ENCODE results near the gene ZDHHC14.
"Not testable (repeated sequence)": the region's sequence is repeated elsewhere in the genome, so short reads cannot be mapped to it uniquely, and the experiment has no call there.

ZDHHC14 gene

DNA sequence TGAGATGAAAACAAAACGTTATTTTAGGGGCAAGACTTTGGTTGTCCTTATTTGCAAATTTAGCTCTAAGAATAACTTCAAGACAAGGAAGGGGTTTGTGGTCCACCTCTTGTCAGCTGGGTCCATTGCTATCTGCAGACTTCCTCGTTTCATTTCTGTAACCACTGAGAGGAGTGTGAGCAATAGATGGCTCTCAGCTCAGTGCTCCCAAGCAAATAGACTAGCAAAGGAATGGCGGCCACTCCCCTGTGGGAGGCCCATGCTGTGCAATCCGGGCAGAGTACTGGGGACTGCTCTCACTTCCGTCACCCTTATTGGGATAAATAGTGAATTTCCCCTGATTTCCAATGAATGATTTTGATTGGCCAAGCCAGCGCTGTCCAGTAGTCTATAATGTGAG is 176.6 kb downstream of the ZDHHC14 start:
- DNase-seq, result no peak

DNA sequence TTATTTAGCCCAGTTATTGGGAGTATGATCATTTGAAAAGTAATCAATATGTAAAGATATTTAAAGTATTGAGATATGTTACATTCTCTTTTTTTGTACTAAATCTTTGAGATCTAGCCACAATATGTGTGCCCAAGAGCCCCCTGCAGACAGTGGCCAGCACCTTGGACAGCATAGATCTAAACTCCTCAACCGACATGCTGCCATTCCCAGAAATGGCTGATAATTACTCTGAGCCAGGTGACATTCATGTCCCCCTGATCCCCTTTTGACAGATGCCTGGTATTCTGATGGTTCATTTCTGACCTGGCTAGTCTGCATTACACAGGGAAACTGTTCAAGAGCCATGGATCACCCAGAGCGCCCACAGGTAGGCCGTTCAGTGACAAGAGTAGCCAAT is 177.1 kb downstream of the ZDHHC14 start:
- DNase-seq, result no peak

GRCh38 chr6:157558487-157559200 is 177.7 kb downstream of the ZDHHC14 start:
- no peak for DNase-seq

- no peak for DNase-seq
Observed at GRCh38 chr6:157559201-157559756, 178.3 kb downstream of the ZDHHC14 start.

- DNase-seq, result not testable (repeated sequence)
Observed at GRCh38 chr6:157560063-157560462, 179.1 kb downstream of the ZDHHC14 start.

DNA sequence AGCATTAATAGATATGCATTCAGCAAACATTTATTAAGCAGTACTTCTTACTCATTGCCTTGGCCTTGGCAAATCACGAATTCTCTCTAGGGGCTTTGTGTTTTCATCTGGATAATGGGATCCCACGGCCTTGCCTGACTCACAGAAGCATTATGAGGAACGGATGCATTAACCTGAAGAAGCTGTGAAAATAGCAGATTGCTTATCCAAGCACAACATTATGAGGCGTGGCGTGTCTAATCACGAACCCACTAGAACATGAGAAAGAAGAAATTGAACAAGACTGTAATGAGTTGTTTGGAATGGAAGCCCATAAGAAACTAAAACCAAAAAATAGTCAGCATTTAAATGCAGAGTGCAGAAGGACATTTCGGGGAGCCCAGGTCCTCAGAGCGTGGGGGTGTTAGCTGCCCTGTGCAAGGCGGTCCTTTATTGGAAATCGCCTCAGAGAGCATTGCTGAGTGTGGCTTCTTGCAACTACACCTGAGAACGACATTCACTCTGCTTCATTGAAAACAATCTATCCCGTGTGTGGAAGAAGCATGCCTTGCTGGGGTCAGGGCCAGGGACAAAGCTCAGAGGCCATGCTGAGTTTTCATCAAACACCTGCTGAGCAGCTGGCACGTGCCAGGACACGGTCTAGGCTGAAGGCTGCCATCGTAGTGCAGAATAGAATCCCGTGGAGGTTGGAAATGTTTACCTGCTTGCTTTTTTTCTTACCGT is 179.9 kb downstream of the ZDHHC14 start:
- DNase-seq, result no peak

- no peak for DNase-seq
Observed at GRCh38 chr6:157561414-157561790, 180.4 kb downstream of the ZDHHC14 start.

GRCh38 chr6:157561929-157562810 is 181.2 kb downstream of the ZDHHC14 start:
- DNase-seq, result no peak

GRCh38 chr6:157562997-157563396 is 182.0 kb downstream of the ZDHHC14 start:
- no peak for DNase-seq

DNA sequence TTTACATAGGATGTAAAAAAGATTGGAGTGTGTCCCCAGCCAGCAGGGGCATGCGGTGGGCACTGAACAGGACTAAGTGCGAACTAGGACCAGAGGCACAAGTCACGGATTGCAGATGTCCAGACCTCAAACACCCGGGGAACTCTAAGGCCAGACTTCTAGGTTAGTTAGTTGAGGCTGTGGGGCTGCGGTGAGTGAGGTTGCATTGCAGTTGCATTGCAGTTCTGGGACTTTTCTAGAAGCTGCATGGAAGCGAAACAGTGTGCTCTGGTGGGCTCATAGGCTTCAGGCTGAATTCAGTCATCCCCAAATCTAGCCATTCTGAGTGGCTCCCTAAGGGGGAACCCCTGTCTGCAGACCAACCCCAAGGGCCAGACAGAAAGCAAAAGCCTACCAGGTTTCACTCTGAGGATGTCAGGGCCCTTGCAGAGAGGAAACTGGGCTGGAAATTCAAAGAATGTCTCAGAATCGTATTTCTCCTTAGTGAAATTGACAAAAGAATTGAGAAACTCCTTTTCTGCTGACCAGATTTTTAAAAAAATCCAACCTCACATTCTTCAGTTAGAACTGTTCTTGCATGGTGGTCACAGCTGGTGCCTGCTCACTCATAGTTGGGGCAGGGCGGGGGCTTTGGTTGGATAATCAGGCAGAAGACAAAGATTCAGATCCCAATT is 182.8 kb downstream of the ZDHHC14 start:
- DNase-seq, result no peak

- DNase-seq, result no peak
Observed at GRCh38 chr6:157568702-157569101, 187.7 kb downstream of the ZDHHC14 start.

DNA sequence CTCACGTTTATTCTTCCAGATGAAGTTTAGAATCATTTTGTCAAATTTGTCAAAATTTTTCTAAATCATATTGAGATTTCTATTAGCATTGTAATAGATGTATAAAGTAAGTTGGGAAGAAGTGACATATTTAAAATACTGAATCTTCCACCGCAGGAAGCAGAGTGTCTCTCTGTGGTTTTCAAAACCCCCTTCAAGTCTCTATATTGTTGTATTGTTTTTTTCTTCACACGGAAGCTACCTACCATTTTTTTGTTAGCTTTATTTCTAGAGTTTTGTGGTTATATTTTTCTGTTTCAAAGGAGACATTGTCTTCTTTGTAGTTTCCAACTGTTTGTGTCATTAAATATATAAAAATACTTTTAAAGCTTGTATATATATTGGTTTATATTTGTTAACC is 188.6 kb downstream of the ZDHHC14 start:
- no peak for DNase-seq

DNA sequence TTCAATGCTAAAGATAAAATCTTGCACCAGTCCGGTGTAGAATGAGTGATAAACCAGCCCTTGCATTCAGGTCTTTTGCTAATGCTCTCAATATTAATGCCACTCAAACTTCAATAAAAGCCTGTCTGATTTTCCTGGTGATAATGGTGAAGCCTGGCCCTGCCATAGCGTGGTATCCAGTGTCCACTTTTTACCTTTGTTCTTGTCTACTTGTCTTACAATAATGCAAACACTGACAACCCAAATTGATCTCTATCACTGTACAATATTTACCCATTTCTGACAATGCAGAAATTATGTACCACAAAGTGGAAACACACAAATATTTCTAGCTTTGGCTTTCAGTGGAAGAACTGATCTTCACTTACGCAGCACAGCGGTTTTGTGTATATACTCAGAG is 189.1 kb downstream of the ZDHHC14 start:
- no peak for DNase-seq

- DNase-seq, result no peak
Observed at GRCh38 chr6:157570752-157571151, 189.8 kb downstream of the ZDHHC14 start.

DNA sequence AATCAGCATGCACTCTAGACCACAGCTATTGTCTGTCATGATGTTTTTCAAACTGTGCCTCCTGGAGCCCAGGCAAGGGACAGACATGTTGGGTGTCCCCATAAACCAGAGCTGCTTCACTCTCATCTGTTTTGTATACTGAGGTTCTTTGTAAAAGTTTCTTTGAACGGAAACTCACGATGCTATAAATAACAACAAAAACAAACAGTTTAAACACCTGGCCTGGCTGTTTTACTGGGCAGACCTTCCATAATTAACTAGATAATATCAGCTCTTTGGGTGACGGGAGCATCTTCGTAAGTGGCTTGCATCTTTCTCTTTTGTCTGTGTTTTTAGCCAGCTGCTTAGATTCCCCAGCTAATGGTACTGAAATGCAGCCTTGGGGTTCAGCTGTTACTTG is 190.3 kb downstream of the ZDHHC14 start:
- DNase-seq, result no peak

GRCh38 chr6:157571950-157572349 is 191.0 kb downstream of the ZDHHC14 start:
- DNase-seq, result no peak

GRCh38 chr6:157574851-157575424 is 193.9 kb downstream of the ZDHHC14 start:
- no peak for DNase-seq

- no peak for DNase-seq
Observed at GRCh38 chr6:157575436-157576145, 194.6 kb downstream of the ZDHHC14 start.

GRCh38 chr6:157576991-157577390 is 196.0 kb downstream of the ZDHHC14 start:
- DNase-seq, result not testable (repeated sequence)

- not testable (repeated sequence) for DNase-seq
Observed at GRCh38 chr6:157578527-157578926, 197.5 kb downstream of the ZDHHC14 start.

DNA sequence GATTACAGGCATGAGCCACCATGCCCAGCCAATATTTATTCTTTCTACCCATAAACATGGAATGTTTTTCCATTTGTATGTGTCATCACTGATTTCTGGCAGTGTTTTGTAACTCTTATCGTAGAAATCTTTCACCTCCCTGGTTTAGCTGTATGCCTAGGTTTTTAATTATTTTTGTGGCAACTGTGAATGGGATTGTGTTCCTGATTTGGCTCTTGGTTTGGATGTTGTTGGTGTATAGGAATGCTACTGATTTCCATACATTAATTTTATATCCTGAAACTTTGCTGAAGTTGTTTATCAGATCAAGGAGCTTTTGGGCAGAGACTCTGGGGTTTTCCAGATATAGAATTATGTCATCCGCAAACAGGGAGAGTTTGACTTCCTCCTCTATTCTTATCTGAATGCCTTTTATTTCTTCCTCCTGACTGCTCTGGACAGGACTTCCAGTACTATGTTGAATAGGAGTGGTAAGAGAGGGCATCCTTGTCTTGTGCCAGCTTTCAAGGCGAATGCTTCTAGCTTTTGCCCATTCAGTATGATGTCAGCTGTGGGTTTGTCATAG is 198.6 kb downstream of the ZDHHC14 start:
- no peak for DNase-seq

All from NCI-H2171 (cell line).